ENCODE measurements around the gene UBE2V1. TPM values are rescaled to one million over a fixed set of nuclear protein-coding genes. Genes with fewer than 3 reads are reported as not detected.

Gene UBE2V1
- total and polyA plus RNA-seq, 2 of the 13 experiments (the other 11 are each of a cell fraction or from before 2014, with no cell fraction given): 81.3 to 132 TPM

- TF ChIP-seq ZNF121 (CRISPR knock-in tag; IDR thresholded peaks at IDR 0.05): no peak
- 0 out of 2 replicates have a peak, but pooled peaks have one; percentile 9 for TF ChIP-seq HNF1B (CRISPR knock-in tag; IDR thresholded peaks at IDR 0.05)
- TF ChIP-seq, protein P1, sequence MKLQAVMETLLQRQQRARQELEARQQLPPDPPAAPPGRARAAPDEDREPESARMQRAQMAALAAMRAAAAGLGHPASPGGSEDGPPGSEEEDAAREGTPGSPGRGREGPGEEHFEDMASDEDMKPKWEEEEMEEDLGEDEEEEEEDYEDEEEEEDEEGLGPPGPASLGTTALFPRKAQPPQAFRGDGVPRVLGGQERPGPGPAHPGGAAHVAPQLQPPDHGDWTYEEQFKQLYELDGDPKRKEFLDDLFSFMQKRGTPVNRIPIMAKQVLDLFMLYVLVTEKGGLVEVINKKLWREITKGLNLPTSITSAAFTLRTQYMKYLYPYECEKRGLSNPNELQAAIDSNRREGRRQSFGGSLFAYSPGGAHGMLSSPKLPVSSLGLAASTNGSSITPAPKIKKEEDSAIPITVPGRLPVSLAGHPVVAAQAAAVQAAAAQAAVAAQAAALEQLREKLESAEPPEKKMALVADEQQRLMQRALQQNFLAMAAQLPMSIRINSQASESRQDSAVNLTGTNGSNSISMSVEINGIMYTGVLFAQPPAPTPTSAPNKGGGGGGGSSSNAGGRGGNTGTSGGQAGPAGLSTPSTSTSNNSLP (IDR thresholded peaks at IDR 0.05; ENCODE audit: low read depth, low read length): no peak
- TF ChIP-seq ZBTB7A (CRISPR knock-in tag; IDR thresholded peaks at IDR 0.05): no peak
- no peak for TF ChIP-seq TOPORS (CRISPR knock-in tag; IDR thresholded peaks at IDR 0.05)
- TF ChIP-seq ZNF567 (CRISPR knock-in tag; IDR thresholded peaks at IDR 0.05; ENCODE audit: borderline replicate concordance): no peak
- TF ChIP-seq ZBTB42 (CRISPR knock-in tag; IDR thresholded peaks at IDR 0.05): no peak
- no peak for TF ChIP-seq PAWR (CRISPR knock-in tag; IDR thresholded peaks at IDR 0.05; ENCODE audit: borderline replicate concordance)
- TF ChIP-seq ZNF598 (CRISPR knock-in tag; IDR thresholded peaks at IDR 0.05; ENCODE audit: borderline replicate concordance): no peak
- no peak for TF ChIP-seq CEBPB (IDR thresholded peaks at IDR 0.05; ENCODE audit: borderline replicate concordance, low read depth, low read length)
- no peak for TF ChIP-seq GATAD1 (CRISPR knock-in tag; IDR thresholded peaks at IDR 0.05)
- no peak for TF ChIP-seq SSRP1 (CRISPR knock-in tag; IDR thresholded peaks at IDR 0.05)
- no peak for TF ChIP-seq GPN1 (CRISPR knock-in tag; IDR thresholded peaks at IDR 0.05; ENCODE audit: borderline replicate concordance)
- no peak for TF ChIP-seq KLF6 (CRISPR knock-in tag; IDR thresholded peaks at IDR 0.05)
- no peak for TF ChIP-seq ZNF558 (CRISPR knock-in tag; IDR thresholded peaks at IDR 0.05; ENCODE audit: borderline replicate concordance)
- no peak for TF ChIP-seq ZNF335 (CRISPR knock-in tag; IDR thresholded peaks at IDR 0.05)
- peak; percentile 29 for TF ChIP-seq ZFP36 (IDR thresholded peaks at IDR 0.05; ENCODE audit: borderline replicate concordance, low read depth, low read length, partially characterized antibody)
- TF ChIP-seq SAFB2 (CRISPR knock-in tag; IDR thresholded peaks at IDR 0.05; ENCODE audit: borderline replicate concordance, low read depth): no peak
- TF ChIP-seq, protein P2, sequence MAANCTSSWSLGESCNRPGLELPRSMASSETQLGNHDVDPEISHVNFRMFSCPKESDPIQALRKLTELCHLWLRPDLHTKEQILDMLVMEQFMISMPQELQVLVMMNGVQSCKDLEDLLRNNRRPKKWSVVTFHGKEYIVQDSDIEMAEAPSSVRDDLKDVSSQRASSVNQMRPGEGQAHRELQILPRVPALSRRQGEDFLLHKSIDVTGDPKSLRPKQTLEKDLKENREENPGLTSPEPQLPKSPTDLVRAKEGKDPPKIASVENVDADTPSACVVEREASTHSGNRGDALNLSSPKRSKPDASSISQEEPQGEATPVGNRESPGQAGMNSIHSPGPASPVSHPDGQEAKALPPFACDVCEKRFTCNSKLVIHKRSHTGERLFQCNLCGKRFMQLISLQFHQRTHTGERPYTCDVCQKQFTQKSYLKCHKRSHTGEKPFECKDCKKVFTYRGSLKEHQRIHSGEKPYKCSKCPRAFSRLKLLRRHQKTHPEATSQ (CRISPR knock-in tag; IDR thresholded peaks at IDR 0.05; ENCODE audit: borderline replicate concordance): no peak
- TF ChIP-seq SOX13 (IDR thresholded peaks at IDR 0.05): no peak
- no peak for TF ChIP-seq SOX13 (CRISPR knock-in tag; conservative IDR thresholded peaks at IDR 0.05 in 1 of 2, IDR thresholded peaks at IDR 0.05 in 1 of 2)
- TF ChIP-seq RBM39 (IDR thresholded peaks at IDR 0.05; ENCODE audit: low read depth, low read length, poor library complexity, severe bottlenecking): no peak
- TF ChIP-seq, protein P3, sequence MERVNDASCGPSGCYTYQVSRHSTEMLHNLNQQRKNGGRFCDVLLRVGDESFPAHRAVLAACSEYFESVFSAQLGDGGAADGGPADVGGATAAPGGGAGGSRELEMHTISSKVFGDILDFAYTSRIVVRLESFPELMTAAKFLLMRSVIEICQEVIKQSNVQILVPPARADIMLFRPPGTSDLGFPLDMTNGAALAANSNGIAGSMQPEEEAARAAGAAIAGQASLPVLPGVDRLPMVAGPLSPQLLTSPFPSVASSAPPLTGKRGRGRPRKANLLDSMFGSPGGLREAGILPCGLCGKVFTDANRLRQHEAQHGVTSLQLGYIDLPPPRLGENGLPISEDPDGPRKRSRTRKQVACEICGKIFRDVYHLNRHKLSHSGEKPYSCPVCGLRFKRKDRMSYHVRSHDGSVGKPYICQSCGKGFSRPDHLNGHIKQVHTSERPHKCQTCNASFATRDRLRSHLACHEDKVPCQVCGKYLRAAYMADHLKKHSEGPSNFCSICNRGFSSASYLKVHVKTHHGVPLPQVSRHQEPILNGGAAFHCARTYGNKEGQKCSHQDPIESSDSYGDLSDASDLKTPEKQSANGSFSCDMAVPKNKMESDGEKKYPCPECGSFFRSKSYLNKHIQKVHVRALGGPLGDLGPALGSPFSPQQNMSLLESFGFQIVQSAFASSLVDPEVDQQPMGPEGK (CRISPR knock-in tag; IDR thresholded peaks at IDR 0.05): 0 out of 2 replicates have a peak, but pooled peaks have one; percentile 17
Observed at GRCh38 chr20:50053362-50054230, 59.4 kb downstream of the UBE2V1 start (continued).
